Neural cell (in vitro differentiated cells): ENCODE data around the gene PRR33. TPM values are rescaled to one million over a fixed set of nuclear protein-coding genes. Genes with fewer than 3 reads are reported as not detected.

Experiments
- H2AFZ ChIP-seq: fragments of 200-600, 300-800 bp; sonication (generic), shearing (Covaris generic); 2 replicates; pipeline ENCODE4 v1.6.0; 2014; ENCODE audit warnings: low read depth, mild to moderate bottlenecking, antibody characterized with exemption, low read length, moderate library complexity
- H3F3A ChIP-seq: fragments of 200-600 bp; shearing (Covaris generic); 2 replicates; pipeline ENCODE4 v1.6.1; 2016; ENCODE audit warnings: mild to moderate bottlenecking, moderate library complexity, mixed read lengths, antibody characterized with exemption, low read length; ENCODE audit not compliant: insufficient read depth, poor library complexity, severe bottlenecking
- H3K27ac ChIP-seq: fragments of 200-600, 300-800 bp; sonication (generic), shearing (Covaris generic); 2 replicates; pipeline ENCODE4 v1.5.1; 2014; ENCODE audit warnings: mild to moderate bottlenecking, low read length, moderate library complexity
- H3K27me3 ChIP-seq: fragments of 300-800, 200-600 bp; sonication (generic), shearing (Covaris generic); 2 replicates; pipeline ENCODE4 v1.6.0; 2014; ENCODE audit warnings: mild to moderate bottlenecking, low read depth, low read length, moderate library complexity; ENCODE audit not compliant: insufficient read depth
- H3K36me3 ChIP-seq: fragments of 300-800, 200-600 bp; sonication (generic), shearing (Covaris generic); 2 replicates; pipeline ENCODE4 v1.5.1; 2014; ENCODE audit warnings: mild to moderate bottlenecking, antibody characterized with exemption, low read length, moderate library complexity; ENCODE audit not compliant: insufficient read depth
- H3K4me2 ChIP-seq: fragments of 300-800, 200-600 bp; sonication (generic), shearing (Covaris generic); 2 replicates; pipeline ENCODE4 v1.6.0; 2014; ENCODE audit warnings: mild to moderate bottlenecking, low read length
- H3K4me3 ChIP-seq: fragments of 300-800, 200-600 bp; sonication (generic), shearing (Covaris generic); 2 replicates; pipeline ENCODE4 v1.5.1; 2014; ENCODE audit warnings: mild to moderate bottlenecking, low read length, moderate library complexity
- H3K79me2 ChIP-seq: fragments of 200-600 bp; shearing (Covaris generic); replicated peaks from 2 replicates; pipeline ENCODE4 v1.6.0; 2014; ENCODE audit warnings: mild to moderate bottlenecking, low read length, moderate library complexity; ENCODE audit not compliant: insufficient read depth
- H3K9ac ChIP-seq: fragments of 300-800, 200-600 bp; sonication (generic), shearing (Covaris generic); 2 replicates; pipeline ENCODE4 v1.6.1; 2016; ENCODE audit warnings: mild to moderate bottlenecking, low read length, mixed read lengths
- H3K9me2 ChIP-seq: fragments of 200-600 bp; shearing (Covaris generic); 2 replicates; pipeline ENCODE4 v1.6.1; 2016; ENCODE audit warnings: mild to moderate bottlenecking, low read length, mixed read lengths; ENCODE audit not compliant: insufficient read depth
- H3K9me3 ChIP-seq: fragments of 200-600, 300-800 bp; sonication (generic), shearing (Covaris generic); 2 replicates; pipeline ENCODE4 v1.6.1; 2016; ENCODE audit warnings: mild to moderate bottlenecking, mixed run types, low read length, moderate library complexity, mixed read lengths
- H4K20me1 ChIP-seq: fragments of 200-600 bp; shearing (Covaris generic); 2 replicates; pipeline ENCODE4 v1.6.1; 2016; ENCODE audit warnings: mild to moderate bottlenecking, mixed run types; ENCODE audit not compliant: insufficient read depth
- EP300 ChIP-seq: fragments of 450-650 bp; conservative IDR thresholded peaks from 2 replicates; pipeline ENCODE4 v1.6.1; 2014; ENCODE audit warnings: antibody characterized with exemption, mild to moderate bottlenecking, moderate library complexity; ENCODE audit not compliant: poor library complexity, severe bottlenecking
- EZH2 ChIP-seq: fragments of 200-600, 300-800 bp; shearing (Covaris generic), sonication (generic); IDR thresholded peaks from 2 replicates; pipeline ENCODE4 v1.6.1; 2014; ENCODE audit warnings: antibody characterized with exemption, low read length, borderline replicate concordance, mild to moderate bottlenecking; ENCODE audit not compliant: insufficient read depth, poor library complexity, severe bottlenecking
- MXI1 ChIP-seq: fragments of 450-650 bp; conservative IDR thresholded peaks from 2 replicates; pipeline ENCODE4 v1.6.1; 2014; ENCODE audit warnings: antibody characterized with exemption, mild to moderate bottlenecking; ENCODE audit not compliant: poor library complexity, severe bottlenecking
- POLR2AphosphoS5 ChIP-seq: IDR thresholded peaks from 2 replicates; pipeline ENCODE4 v1.6.1; 2012
- RAD21 ChIP-seq: fragments of 450-650 bp; conservative IDR thresholded peaks from 2 replicates; pipeline ENCODE4 v1.6.1; 2014; ENCODE audit warnings: antibody characterized with exemption, mild to moderate bottlenecking, moderate library complexity
- SMC3 ChIP-seq: fragments of 450-650 bp; conservative IDR thresholded peaks from 2 replicates; pipeline ENCODE4 v1.6.1; 2014; ENCODE audit warnings: antibody characterized with exemption, mild to moderate bottlenecking, moderate library complexity; ENCODE audit not compliant: poor library complexity
- TAF1 ChIP-seq: IDR thresholded peaks from 2 replicates; pipeline ENCODE4 v1.6.1; 2012; ENCODE audit warnings: low read depth
- polyA plus RNA-seq: library from polyadenylated mRNA; depleted of rRNA; stranded (reverse); fragments of >200 nt; gene quantifications from 2 replicates; pipeline ENCODE4 v1.2.3, GENCODE V29; 2014
- TF ChIP-seq, protein P1 (sequence below): fragments of 450-650 bp; IDR thresholded peaks from 2 replicates; pipeline ENCODE4 v1.5.1; 2014; ENCODE audit warnings: antibody characterized with exemption, mild to moderate bottlenecking, moderate library complexity; ENCODE audit not compliant: poor library complexity, severe bottlenecking
- TF ChIP-seq, protein P2 (sequence below): IDR thresholded peaks from 2 replicates; pipeline ENCODE4 v1.6.1; 2012; ENCODE audit warnings: borderline replicate concordance

PRR33 gene
- polyA plus RNA-seq, 1 donor from 2014 or later, result not detected

DNA sequence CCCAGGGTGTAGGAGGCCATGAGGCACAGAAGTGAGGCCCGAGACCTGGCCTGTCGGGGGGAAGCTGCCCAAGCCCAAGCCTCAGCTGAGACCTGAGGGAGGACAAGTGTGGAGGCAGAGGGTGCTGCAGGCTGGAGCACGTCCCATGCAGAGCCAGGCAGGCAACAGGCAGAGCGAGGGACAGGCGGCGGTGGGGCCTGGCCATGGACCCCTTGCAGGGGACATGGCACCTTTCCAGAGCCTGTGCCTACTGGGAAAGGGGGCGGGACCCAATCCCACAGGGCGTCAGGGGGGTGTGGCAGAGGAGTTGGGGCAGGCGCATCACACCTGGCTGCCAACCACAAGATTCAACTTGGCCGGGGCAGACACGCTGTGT is 48.6 kb downstream of the PRR33 start:
- Histone ChIP-seq H3K4me3 (no peak overlapping the region), H3K27me3 (no peaks in the 10 kb centered on the region), H3K4me2 (no peak overlapping the region), H3K9me3 (no peaks in the 10 kb centered on the region), H3K79me2 (no peaks in the 10 kb centered on the region), H4K20me1 (no peaks in the 10 kb centered on the region), H3K27ac (no peak overlapping the region), H3F3A (no peaks in the 10 kb centered on the region), H3K9ac (no peak overlapping the region), H3K36me3 (no peaks in the 10 kb centered on the region), H2AFZ (no peak overlapping the region), H3K9me2 (no peaks in the 10 kb centered on the region)
- TF ChIP-seq POLR2AphosphoS5, result no peak
- TF ChIP-seq EP300, result no peak
- TF ChIP-seq MXI1, result no peak
- no peak for TF ChIP-seq SMC3
- TF ChIP-seq RAD21, result no peak
- TF ChIP-seq, protein P1, sequence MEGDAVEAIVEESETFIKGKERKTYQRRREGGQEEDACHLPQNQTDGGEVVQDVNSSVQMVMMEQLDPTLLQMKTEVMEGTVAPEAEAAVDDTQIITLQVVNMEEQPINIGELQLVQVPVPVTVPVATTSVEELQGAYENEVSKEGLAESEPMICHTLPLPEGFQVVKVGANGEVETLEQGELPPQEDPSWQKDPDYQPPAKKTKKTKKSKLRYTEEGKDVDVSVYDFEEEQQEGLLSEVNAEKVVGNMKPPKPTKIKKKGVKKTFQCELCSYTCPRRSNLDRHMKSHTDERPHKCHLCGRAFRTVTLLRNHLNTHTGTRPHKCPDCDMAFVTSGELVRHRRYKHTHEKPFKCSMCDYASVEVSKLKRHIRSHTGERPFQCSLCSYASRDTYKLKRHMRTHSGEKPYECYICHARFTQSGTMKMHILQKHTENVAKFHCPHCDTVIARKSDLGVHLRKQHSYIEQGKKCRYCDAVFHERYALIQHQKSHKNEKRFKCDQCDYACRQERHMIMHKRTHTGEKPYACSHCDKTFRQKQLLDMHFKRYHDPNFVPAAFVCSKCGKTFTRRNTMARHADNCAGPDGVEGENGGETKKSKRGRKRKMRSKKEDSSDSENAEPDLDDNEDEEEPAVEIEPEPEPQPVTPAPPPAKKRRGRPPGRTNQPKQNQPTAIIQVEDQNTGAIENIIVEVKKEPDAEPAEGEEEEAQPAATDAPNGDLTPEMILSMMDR, result no peak
- TF ChIP-seq, protein P2, sequence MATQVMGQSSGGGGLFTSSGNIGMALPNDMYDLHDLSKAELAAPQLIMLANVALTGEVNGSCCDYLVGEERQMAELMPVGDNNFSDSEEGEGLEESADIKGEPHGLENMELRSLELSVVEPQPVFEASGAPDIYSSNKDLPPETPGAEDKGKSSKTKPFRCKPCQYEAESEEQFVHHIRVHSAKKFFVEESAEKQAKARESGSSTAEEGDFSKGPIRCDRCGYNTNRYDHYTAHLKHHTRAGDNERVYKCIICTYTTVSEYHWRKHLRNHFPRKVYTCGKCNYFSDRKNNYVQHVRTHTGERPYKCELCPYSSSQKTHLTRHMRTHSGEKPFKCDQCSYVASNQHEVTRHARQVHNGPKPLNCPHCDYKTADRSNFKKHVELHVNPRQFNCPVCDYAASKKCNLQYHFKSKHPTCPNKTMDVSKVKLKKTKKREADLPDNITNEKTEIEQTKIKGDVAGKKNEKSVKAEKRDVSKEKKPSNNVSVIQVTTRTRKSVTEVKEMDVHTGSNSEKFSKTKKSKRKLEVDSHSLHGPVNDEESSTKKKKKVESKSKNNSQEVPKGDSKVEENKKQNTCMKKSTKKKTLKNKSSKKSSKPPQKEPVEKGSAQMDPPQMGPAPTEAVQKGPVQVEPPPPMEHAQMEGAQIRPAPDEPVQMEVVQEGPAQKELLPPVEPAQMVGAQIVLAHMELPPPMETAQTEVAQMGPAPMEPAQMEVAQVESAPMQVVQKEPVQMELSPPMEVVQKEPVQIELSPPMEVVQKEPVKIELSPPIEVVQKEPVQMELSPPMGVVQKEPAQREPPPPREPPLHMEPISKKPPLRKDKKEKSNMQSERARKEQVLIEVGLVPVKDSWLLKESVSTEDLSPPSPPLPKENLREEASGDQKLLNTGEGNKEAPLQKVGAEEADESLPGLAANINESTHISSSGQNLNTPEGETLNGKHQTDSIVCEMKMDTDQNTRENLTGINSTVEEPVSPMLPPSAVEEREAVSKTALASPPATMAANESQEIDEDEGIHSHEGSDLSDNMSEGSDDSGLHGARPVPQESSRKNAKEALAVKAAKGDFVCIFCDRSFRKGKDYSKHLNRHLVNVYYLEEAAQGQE, result no peak
- no peak for TF ChIP-seq EZH2
- no peak for TF ChIP-seq TAF1

DNA sequence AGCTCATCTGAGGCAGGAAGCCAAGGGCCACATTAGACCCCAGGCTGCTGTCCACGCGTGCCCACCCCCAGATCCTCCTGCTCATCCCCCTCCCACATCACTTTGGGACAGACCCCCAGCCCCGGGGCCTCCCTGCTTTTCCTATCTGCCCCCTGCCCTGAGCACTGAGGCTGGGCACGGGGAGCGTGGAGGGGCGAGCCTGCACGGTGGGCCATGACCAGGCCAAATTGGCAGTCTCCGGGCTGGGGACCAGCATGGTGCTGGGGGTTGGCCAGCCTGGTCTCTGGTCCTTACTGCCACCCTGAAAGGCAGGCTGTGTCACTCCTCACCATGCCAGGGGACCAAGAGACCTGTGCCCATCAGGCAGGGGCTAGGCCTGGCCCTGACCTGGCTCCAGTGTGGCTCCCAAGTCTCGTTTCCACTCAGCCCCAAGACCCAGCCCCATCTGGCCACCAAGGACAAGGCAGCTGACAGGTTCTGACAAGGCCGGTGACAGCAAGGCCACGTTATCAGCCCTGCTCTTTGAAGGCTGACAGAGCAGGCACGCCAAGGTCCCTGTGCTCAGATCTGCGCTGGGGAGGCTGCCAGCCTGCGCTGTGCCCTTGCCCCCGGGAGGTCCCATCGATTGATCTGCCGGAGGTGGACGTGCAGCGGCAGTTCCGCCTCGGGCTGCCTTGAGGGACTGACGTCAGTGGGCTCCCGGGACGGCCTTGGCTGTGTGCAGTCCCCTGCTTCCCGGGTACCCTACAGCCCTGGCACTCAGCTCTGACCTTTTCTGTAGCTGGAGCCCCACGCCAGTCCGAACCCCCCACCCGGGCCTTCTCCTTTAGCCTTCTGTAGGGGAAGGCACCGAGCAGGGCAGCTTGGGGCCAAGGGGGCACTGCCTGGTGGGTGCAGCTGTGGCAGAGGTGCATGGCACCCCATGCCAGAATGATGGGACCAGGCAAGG is 49.3 kb downstream of the PRR33 start:
- Histone ChIP-seq H3K9me3 (no peaks in the 10 kb centered on the region), H3K27me3 (no peaks in the 10 kb centered on the region), H3K9ac (no peak overlapping the region), H3K36me3 (no peaks in the 10 kb centered on the region), H2AFZ (no peak overlapping the region), H3K4me3 (no peak overlapping the region), H3K79me2 (no peaks in the 10 kb centered on the region), H3K27ac (no peak overlapping the region), H3K4me2 (no peak overlapping the region), H3F3A (no peaks in the 10 kb centered on the region), H3K9me2 (no peaks in the 10 kb centered on the region), H4K20me1 (no peaks in the 10 kb centered on the region)
- TF ChIP-seq, protein P1, result no peak
- TF ChIP-seq, protein P2, result no peak
- TF ChIP-seq POLR2AphosphoS5 (no peak), MXI1 (no peak), SMC3 (no peak), EP300 (no peak), RAD21 (no peak), EZH2 (no peak), TAF1 (no peak)
